Measurements from ENCODE around the gene SETBP1. TPM values are rescaled to one million over a fixed set of nuclear protein-coding genes. Genes with fewer than 3 reads are reported as not detected.

SETBP1 gene
- total and polyA plus RNA-seq, 8 donors: 1.4 to 66.5 (median 20.1) TPM

- 59 to 65% (median 61%) methylated on average over 3 of the region's 3 CpGs for WGBS, 5 donors
- H3K4me1 ChIP-seq: peaks cover 5 to 30% (median 21%) of the 10 kb centered on the region in 4 donors
- H3K27me3 ChIP-seq: no peaks in the 10 kb centered on the region
- TF ChIP-seq POLR2A (IDR thresholded peaks at IDR 0.05): no peak
- no peak for TF ChIP-seq EP300 (IDR thresholded peaks at IDR 0.05)
- TF ChIP-seq CTCF (IDR thresholded peaks at IDR 0.05): no peak
- no peak for TF ChIP-seq POLR2AphosphoS5 (IDR thresholded peaks at IDR 0.05)
- no peak overlapping the region for H3K4me3 ChIP-seq
- H3K27ac ChIP-seq: no peak overlapping the region
- no peaks in the 10 kb centered on the region for H3K36me3 ChIP-seq
- intact Hi-C loops (cut with DNase I; ENCODE audit: low total_unique reads): no loop called here
- DNase-seq: no peak
- H3K9me3 ChIP-seq: no peaks in the 10 kb centered on the region
These were observed 8.2 kb upstream of the SETBP1 start for GRCh38 chr18:44672506-44672905.

- Histone ChIP-seq H3K27me3 (no peaks in the 10 kb centered on the region), H3K4me3 (no peak overlapping the region), H3K27ac (no peak overlapping the region), H3K36me3 (no peaks in the 10 kb centered on the region), H3K9me3 (no peaks in the 10 kb centered on the region), H3K4me1 (peaks cover 14 to 39% (median 27%) of the 10 kb centered on the region in 4 donors)
- TF ChIP-seq CTCF (IDR thresholded peaks at IDR 0.05) (no peak), POLR2AphosphoS5 (IDR thresholded peaks at IDR 0.05) (no peak), EP300 (IDR thresholded peaks at IDR 0.05) (no peak), POLR2A (IDR thresholded peaks at IDR 0.05) (no peak)
- WGBS, 5 donors: 75 to 87% (median 82%) methylated on average over 3 of the region's 3 CpGs
- intact Hi-C loops (cut with DNase I; ENCODE audit: low total_unique reads): no loop called here
- DNase-seq: no peak
These were observed 7.3 kb upstream of the SETBP1 start for GRCh38 chr18:44673256-44673880.

- no peak overlapping the region for H3K4me3 ChIP-seq
- no peak for TF ChIP-seq CTCF (IDR thresholded peaks at IDR 0.05)
- no peak for TF ChIP-seq POLR2AphosphoS5 (IDR thresholded peaks at IDR 0.05)
- no peak for TF ChIP-seq POLR2A (IDR thresholded peaks at IDR 0.05)
- no peak for TF ChIP-seq EP300 (IDR thresholded peaks at IDR 0.05)
- H3K4me1 ChIP-seq: peaks cover 26 to 64% (median 38%) of the 10 kb centered on the region in 4 donors
- peaks cover 0 to 13% (median 0%) of the 10 kb centered on the region in 3 donors for H3K27me3 ChIP-seq
- peak overlapping the region; percentile 59 to 99 (median 98) for H3K27ac ChIP-seq
- H3K9me3 ChIP-seq: no peaks in the 10 kb centered on the region
- WGBS, 5 donors: 47 to 83% (median 60%) methylated on average over 7 of the region's 7 CpGs
- intact Hi-C loops (cut with DNase I; ENCODE audit: low total_unique reads): no loop called here
- no peak for DNase-seq
- H3K36me3 ChIP-seq: no peaks in the 10 kb centered on the region
These were observed 2.8 kb upstream of the SETBP1 start for GRCh38 chr18:44677933-44678332.

- WGBS, 5 donors: 13 to 18% (median 14%) methylated on average over 7 of the region's 7 CpGs
- no peaks in the 10 kb centered on the region for H3K36me3 ChIP-seq
- no peaks in the 10 kb centered on the region for H3K9me3 ChIP-seq
- intact Hi-C loops (cut with DNase I; ENCODE audit: low total_unique reads): no loop called here
- peaks cover 0 to 13% (median 0%) of the 10 kb centered on the region in 3 donors for H3K27me3 ChIP-seq
- peaks cover 22 to 64% (median 38%) of the 10 kb centered on the region in 4 donors for H3K4me1 ChIP-seq
- peak overlapping the region; percentile 82 to 89 (median 85) for H3K4me3 ChIP-seq
- DNase-seq: no peak
- no peak for TF ChIP-seq POLR2A (IDR thresholded peaks at IDR 0.05)
- TF ChIP-seq EP300 (IDR thresholded peaks at IDR 0.05): no peak
- TF ChIP-seq CTCF (IDR thresholded peaks at IDR 0.05): no peak
- no peak for TF ChIP-seq POLR2AphosphoS5 (IDR thresholded peaks at IDR 0.05)
- peak overlapping the region; percentile 97 to 99 (median 98) for H3K27ac ChIP-seq
These were observed 2.0 kb upstream of the SETBP1 start for GRCh38 chr18:44678725-44679055.

All from stomach (tissue), 9 donors.